NOMO-1 treated with dmso at 0.1 percent for 144 hours (cell line): ENCODE results near the gene NCKAP5.

Experiments used
- DNase-seq: peaks from one replicate; lab custom pipeline; 2025; ENCODE audit not compliant: unreplicated experiment; lab: John Stamatoyannopoulos, UW

Gene NCKAP5

DNA sequence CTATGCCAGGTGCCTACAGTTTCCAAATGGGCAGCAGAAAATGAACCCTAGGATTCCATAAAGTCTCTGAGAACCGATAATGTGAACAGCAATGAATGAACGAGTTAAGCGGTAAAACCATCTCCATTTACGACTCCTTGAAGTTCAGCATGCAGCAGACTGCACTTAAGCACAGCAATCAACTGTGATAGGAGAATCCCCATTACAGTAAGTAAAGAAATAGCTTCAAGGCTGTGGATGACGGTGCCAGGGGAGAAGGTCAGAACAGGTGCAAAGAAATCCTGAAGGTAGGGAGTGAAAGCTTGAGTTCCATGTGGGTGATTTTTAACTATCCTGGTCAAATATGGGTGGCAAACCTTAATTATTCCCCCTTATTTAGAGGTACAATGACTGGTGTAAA lies 444.4 kb downstream of the NCKAP5 start:
- no peak for DNase-seq

DNA sequence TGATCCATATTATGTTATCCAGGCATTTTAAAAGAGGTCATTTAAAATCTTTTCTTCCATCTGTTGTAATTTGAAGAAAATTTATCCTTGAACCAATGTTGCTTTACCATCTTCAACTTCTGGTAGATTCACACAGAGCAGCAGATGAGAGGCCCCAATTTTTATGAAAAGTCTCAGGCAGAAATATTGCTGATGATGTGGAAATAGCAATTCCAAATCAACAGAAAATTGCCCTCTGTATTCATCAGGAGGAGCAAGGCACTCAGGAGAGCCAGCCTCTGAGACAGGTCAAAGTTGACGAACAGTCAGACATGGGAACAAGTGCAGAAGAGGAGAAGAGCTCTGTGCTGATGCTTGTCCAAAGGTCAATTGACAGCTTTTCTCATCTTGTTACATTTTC lies 444.9 kb downstream of the NCKAP5 start:
- no peak for DNase-seq

DNA sequence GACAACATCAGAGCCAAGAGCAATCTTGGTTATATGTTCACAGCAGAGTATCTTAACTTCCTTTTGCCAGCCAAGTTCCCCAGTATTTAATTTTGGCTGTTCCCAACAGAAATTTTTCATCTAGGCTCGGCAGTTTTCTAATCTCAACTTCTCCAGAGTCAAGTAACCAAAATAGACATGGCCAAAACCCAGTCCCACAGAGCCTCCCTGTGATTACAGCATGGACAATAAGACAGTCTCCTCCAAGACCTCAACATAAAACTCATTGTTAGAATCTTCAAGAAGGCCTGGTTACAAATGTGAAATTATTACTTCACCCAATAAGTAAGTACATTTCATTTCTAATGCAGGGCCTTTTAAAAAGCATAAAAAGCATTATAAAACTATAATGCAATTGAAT lies 445.7 kb downstream of the NCKAP5 start:
- DNase-seq = no peak

DNA sequence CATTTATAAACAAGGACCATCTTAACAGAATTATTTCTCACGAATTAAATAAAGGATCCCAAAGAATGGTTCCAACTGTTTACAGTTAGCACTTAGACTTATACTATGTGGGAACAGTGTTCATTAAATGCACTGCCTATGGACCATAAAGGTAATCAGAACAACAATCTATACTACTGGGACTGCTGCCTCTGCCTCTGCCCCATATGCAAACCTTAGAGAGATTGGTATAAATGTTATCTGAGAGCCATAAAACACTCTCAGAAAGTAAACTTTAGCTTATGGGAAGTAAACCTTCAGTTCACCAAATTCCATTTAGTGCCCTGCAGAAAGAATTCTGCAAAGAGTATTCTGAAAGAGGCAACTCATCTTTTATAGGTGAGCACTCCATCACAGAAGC lies 448.0 kb downstream of the NCKAP5 start:
- DNase-seq = no peak

DNA sequence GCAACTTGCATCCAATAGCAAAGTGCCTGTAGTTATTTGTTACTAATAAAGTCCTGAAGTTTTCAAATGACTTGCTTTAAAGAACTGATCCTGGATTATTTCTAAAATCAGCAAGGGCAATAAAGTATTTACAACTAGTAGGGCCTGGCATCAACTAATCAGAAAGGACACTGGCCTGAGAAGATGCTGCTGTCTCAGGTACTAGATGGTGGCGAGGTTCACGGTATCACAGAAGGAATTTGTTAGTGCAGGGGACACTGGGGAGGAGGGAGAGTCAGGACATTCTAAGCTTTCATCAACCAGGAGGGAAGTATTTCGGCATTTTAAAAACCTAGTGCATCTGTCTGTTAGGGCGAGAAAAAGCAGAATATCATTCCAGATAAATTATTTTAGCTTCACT lies 458.1 kb downstream of the NCKAP5 start:
- DNase-seq = no peak

DNA sequence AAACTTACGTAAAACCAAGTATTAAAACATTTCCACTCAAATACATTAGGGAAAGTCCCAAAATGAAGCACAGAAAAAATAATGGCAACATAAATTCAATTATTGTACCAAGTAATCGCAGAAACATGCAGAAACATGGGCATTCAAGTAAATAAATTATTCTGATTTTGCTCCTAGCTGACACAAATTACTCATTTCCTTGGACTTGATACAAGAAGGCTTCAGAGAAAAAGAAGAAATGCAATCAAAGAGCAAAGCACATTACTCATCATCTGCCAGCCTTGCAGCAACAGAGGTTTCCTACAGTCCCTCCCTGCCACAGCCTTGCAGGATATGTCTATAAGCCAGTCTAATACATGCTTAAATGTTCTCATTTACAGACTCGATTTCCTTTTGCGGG lies 458.5 kb downstream of the NCKAP5 start:
- DNase-seq = no peak

DNA sequence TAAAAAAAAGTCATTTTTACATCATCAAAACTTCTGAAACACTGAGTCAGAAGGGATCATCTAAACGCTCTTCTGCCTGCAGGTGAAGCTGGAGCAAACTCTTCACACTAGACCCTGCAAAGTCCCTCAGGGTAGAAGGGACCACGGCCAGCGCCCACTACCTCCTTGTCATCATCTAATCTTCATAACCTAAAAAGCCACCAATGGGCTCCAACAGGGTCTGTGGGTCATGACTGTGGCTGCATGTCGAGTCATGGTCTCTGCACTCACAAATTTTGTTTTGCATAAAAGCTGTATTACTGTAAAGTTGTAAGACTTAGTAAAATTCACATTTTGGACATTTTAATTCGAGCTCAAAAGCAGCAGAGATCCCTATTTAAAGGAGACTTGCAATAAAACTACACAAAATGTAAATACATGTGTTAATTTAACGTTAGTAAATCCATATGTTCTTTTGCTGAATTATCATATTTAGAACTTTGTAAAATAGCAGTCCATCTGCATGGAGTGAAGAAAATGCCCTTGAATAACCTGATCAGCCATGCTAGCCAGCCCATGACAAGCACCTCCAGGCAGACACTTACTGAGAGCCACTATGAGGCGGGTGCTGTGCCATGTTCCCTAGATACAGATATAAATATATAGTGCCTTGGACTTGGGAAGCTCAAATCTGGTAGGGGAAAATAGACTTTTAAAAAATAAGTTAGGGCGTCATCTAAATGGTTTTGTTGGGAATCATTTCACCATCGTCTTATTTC lies 461.0 kb downstream of the NCKAP5 start:
- DNase-seq = no peak

DNA sequence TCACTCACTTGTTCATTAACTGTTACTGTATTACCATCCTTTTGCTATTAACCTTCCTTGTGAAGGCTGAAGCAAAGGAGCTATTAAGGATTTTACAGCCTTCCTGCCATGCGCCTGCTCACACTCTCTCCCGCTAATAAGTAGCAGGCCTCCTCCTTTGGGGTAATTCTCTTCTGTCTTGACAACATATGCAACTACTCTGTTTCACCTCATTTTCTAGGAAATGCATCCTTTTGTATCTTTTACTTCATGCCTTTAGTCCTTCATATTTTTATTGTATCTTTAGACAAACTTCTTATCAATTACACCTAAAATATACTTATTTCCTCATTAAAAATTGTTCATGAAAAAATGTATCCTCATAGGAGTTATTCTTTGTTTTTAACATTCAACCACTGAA lies 463.4 kb downstream of the NCKAP5 start:
- DNase-seq = no peak

DNA sequence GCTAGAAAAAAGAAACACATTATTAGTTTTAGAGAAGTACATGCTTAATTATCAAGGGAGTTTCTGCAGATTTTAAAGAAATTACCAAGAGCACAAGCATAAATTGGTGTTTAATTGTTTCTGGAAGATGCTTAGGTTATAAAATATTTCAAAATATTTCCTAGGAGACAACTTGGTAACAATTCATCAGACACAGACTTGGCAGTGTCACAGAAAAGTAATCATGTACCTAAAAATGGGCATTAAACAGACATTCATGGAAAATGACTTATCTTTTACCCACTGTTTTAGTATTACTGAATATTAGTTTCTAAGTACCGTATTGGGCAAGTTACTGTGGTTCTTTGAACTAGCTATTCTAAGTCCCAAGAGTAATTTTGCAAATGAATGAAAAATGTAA lies 469.5 kb downstream of the NCKAP5 start:
- DNase-seq = no peak

DNA sequence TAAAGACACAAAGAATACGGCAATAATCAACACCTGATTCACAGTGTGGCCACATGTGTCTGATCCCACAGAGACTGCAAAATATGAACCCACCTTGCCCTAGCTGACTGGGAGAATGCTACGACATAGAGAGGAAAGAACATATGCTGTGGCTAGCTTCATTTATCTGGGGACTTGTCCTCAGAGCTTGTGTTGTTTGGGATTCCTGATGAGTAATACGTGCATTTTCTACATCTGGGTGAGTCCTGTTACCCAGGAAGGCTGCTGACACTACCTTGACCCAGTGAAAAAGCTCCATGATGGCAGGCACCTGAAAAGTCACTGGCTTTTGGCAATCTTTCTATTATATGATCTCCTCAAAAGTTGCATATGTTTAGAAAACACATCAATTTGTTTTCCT lies 470.6 kb downstream of the NCKAP5 start:
- DNase-seq = no peak

DNA sequence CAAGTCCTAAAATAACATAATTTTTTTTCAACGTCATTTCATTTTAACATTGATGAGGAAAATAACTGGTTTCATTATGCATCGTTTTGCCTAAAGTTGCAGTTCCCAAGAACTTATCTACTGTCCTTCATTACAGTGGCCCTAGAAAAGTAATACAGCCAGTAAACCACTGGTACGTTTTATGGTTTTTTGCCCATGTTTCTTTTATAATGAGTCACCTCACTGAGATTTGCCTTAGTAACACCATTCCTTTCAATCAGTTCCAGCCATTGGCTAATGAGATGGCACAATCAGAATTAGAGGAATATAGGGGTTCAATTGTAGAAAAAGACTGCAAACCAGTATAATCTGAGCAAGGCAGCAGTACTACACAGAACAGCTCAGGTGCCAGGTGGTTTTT lies 475.7 kb downstream of the NCKAP5 start:
- no peak for DNase-seq

DNA sequence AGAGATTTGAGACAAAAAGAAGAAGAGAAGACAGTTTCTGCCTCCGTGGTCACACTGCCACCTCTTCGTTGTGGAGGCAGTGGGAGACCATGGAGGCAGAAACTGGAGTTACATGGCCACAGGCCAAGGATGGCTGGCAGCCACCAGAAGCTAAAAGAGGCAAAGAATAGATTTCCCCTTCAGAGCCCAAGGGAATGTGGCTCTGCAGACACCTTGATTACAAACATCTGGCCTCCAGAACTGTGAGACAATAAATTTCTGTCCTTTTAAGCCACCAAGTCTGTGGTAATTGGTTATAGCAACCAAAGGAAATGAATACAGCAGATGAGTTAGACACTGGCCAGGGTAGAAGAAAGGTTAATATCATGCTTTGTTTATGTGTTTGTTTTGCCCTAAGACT lies 477.9 kb downstream of the NCKAP5 start:
- DNase-seq = no peak

DNA sequence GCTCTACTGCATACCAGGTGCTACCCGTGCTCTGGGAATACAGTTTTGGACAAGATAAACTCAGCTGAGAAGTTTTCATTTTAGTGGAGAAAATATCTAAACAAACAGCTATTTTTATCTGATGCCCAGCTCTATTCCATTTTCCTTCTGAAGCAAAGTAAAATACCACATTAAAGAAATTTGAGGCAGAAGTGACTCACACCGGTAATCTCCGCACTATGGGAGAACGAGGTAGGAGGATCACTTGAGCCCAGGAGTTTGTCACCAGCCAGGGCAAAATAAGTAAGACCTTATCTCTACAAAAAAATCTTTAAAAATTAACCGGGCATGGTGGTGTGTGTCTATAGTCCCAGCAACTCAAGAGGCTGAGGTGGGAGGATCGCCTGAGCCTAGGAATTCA lies 482.1 kb downstream of the NCKAP5 start:
- DNase-seq = no peak

DNA sequence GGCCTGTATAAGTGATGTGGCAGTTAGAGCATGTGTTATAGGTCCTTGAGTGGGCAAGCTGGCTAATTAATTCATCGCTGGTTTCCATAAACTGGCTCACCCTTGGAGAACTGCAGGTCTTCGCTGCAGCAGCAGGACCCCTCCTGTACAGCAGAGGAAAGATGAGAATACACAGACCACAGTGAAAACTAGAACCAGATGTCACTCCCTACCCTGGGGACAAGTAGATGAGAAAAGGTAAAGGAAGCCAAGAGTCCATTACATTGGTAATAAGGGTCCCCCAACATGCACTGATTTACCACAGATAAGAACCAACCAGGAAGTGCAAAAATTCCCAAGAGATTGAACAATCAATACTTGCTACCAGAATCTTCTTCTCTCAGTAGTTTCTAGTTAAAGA lies 482.6 kb downstream of the NCKAP5 start:
- no peak for DNase-seq

DNA sequence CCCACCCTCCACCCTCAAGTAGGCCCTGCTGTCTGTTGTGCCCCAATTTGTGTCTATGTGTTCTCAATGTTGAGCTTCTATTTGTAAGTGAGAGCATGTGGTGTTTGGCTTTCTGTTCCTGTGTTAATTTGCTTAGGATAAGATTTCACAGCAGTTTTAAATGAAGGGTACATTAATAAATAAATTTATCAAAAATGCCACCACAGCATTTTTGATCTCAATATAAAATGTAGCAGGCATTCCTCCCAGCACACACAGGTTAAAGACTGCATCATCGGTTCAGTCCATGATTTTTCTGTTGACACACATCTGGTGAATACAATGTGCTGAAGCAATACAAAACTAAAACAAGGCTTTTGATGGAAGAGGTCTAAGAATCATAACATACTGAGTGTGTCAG lies 486.2 kb downstream of the NCKAP5 start:
- no peak for DNase-seq

DNA sequence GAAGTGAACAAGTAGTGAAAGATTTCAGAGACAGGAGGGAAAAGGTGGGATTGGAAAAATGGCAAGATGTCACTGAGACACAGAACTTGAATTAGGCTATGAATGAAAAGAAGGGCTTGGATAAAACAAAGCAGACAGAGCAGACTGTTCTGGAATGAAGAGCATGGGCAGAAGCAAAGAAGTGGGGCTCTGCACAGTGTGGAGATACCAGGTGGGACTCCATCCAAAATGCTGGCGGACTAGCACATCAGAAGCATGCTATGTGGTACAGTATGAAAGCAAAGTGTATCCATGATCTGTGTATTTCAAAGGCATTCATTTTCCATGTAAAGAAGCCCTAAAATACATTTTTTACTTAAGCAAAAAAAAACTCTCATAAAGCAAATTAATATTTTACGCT lies 487.4 kb downstream of the NCKAP5 start:
- no peak for DNase-seq

DNA sequence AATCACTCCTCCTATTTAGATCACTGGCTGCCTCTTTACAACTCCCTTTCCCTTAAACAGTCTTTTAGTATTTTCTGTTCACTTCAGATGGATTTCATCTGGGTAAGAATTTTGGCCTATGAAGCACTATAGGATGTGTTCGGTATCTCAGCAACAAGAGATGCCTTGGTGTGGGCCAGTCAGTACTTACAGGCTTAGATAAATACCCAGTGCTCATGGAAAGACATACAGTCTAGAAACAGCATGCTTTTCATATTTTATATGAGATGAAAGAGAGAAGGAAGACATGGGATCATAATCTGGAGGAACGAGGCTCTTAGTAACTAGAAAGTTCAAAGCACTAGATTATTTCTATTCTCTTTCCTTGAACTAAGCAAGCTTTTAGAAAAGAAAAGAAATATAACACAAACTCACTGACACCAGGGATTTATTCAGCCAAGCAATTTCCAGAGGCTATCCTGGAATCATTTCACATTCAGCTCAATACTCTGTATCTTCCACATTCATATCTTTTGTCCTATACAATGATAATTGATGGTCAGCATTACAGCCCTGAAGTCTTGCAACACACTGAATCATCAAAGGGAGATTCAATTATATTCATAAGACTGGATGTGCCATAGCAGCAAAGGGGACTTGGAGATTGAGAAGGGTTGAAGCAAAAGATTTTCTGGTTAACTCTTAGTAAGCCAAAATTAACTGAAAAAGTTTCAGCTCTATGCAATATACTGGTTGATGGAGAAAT lies 489.4 kb downstream of the NCKAP5 start:
- no peak for DNase-seq

DNA sequence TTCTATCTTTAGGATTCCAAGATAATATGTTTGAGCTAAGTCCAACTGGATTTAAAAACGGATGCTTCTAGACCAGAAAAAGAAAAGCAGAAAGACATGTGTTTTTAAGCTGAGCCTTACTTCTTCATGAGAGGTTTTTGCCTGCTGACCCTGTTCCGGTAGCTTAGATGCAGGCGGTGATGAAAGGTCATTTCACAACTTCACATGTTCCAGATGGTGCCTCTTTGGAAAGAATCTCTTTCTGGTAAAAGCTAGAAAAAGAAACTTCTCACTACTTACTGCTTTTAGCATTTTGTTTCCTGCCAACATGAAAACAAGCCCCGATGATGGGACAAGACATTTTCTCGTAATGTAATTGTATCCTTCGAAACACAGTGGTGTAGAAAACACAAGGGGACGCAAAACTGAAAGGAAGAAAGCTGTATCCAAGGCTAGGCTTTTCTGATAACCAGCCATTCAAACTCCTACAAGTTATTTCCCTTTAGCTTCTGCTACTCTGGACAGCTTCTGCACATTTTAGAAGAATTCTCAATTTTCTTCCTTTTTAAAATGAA lies 490.9 kb downstream of the NCKAP5 start:
- DNase-seq = no peak

DNA sequence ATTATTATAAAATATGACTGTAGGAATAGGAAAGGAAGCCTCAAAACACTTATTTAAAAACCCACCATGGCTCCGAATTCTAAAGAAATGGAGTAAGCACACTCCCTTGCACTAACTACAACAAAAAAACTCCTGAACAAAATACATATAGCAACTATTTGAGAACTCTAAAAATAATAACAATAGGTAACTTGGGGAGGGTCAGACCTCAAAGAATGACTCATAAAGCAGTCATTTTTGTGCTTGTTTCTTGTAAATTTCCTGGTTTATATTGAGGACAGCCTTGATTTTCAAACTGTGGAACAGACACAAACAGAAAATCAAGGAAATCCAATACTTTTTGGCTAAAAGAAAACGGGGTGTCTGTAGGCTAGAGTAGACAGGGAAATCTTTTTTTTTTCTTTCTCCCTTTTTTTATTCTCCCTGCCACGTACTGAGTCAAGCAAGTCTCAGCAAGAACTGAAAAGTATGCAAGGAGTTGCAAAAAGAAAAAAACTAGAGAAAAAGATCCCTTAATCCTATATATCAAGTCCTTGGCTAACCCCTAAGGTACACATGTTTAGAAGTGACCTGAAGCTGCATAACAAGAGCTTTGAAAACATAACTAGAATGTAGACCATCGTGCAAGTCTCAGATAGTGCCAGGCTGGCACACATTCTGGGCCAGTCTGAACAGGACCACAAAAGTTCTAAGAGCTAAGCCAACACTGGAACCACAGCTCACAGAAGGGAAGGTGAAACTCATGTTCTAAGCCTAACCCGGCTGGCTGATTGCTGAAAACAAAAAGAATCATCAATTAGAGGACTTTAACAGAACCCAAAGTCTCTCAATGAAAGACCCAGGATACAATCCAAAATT lies 495.2 kb downstream of the NCKAP5 start:
- no peak for DNase-seq

DNA sequence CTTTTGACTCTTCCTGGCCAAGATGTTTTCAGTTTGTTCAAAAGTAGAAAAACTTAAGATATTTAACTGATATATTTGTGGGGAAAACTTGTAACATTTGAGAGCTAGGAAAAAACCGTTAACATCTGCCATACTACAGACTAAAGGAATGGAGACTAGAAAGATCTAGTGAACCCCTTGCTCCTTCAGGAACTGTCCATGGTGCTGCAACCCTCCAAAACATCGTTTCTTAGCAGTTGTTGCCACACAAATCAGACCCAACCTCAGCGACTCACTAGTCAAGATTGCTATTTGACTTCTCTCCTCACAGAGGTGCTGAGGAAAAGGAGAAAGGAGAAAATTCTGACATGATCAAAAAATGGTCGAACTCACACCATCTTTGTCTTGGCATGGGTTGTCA lies 504.5 kb downstream of the NCKAP5 start:
- no peak for DNase-seq

DNA sequence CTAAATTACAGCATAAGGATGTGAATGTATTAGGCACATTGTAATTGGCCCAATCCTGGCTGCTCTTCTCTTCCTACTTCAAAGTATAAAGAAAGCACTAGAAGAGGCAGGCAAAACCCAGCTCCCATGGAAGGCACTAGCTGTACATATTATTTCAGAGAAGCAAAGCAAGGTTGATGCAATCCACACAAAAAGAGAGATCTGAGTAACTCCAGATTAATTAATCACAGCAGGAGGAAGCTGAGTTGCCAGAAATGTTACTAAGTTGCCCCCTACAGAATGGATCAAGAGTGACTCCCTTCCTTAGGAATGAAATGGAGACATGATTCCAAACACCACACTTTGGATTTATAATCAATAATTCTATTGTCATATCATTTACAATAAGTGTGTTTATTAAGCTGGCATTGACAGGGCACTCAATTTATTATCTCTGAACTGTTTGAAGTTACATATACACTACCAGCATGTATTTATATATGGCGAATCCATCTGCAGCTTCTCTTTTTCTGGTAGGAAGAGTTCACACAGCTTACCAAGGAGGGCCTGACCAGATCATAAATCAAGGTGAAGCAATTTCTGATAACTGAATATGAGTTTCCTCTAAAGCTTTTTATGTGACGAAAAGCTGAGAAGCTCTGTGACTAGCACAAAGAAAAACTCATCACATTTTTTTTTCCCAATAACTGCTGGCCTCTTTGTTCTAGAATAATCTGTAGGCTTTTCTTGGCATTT lies 505.2 kb downstream of the NCKAP5 start:
- no peak for DNase-seq
